Psoas muscle (tissue), 8 donors: ENCODE data around the gene ATP8A1. TPM values are rescaled to one million over a fixed set of nuclear protein-coding genes. Genes with fewer than 3 reads are reported as not detected.

Experiments used
- ATAC-seq, 4 donors: fragments of 200-7000 bp; cut with Tn5 transposase; one replicate each; pipeline ENCODE4 v1.9.1; 2020; ENCODE audit warnings: moderate library complexity in 3 of 4, mild to moderate bottlenecking in 2 of 4
- DNase-seq, 2 donors: peaks; one replicate each; pipeline ENCODE4 v3.0.0-alpha.2; 2020
- H3K27ac ChIP-seq: fragments of 200-600 bp; one replicate; pipeline ENCODE4 v1.8.0; 2022
- H3K27me3 ChIP-seq, 3 donors: fragments of 200-600 bp in 1 of 3; one replicate each; pipeline versions ENCODE4 v1.6.1 to v1.8.0; 2013 to 2022; ENCODE audit warnings: low read length in 2 of 3, mild to moderate bottlenecking in 2 of 3, moderate library complexity in 1 of 3; ENCODE audit not compliant: insufficient read depth in 3 of 3
- H3K36me3 ChIP-seq, 2 donors: fragments of 200-600 bp in 1 of 2; one replicate each; pipeline versions ENCODE4 v1.6.1 to v1.8.0; 2013 to 2022; ENCODE audit warnings: low read depth in 1 of 2, mild to moderate bottlenecking in 1 of 2, moderate library complexity in 1 of 2; ENCODE audit not compliant: insufficient read depth in 1 of 2
- H3K4me1 ChIP-seq: fragments of 200-600 bp; one replicate; pipeline ENCODE4 v1.8.0; 2022
- H3K4me3 ChIP-seq: fragments of 200-600 bp; one replicate; pipeline ENCODE4 v1.8.0; 2022; ENCODE audit warnings: mild to moderate bottlenecking
- H3K9me3 ChIP-seq: fragments of 200-600 bp; one replicate; pipeline ENCODE4 v1.8.0; 2022
- CTCF ChIP-seq: fragments of 200-600 bp; IDR thresholded peaks from one replicate; pipeline ENCODE4 v1.8.0; 2022; ENCODE audit warnings: antibody characterized with exemption
- WGBS, 3 donors: extraction: QIAGEN DNeasy Blood & Tissue Kit; methylation state at CpG; one replicate each; pipeline versions ENCODE4 v1.1.6 to v1.1.7; 2013; 5-methylcytosine and 5-hydroxymethylcytosine counted together
- intact Hi-C, 2 donors: fragments of 100-400 bp; cut with DNase I; formaldehyde crosslinking; loops; one replicate each; pipeline versions ENCODE4 v1.11.0 to v1.14.2; 2022
- polyA plus RNA-seq, 3 donors: library from polyadenylated mRNA; stranded (reverse); fragments of 200-250 nt; gene quantifications; one replicate each; pipeline ENCODE4 v1.2.3, GENCODE V29; 2013
- total RNA-seq, 4 donors: library from RNA; stranded (reverse); fragmentation: NEBNext Ultra II Directional in 2 of 4; extraction: Animal tissue kit (Norgen Biotek cat#: 25700) in 2 of 4; gene quantifications; one replicate each; pipeline versions ENCODE4 v1.2.1 to v1.2.4, GENCODE V29; 2021 to 2023
- donor health status: healthy with polysubstance abuse.
- donor health status: DM: no; HTN: no; CAD: no; lungs with moderate emphysema.
- donor health status: Bipolar disorder and iron deficiency.
- donor health status: healthy.
- donor health status: DM: yes; HTN: yes; CAD: no.
- donor health status: DM: no; HTN: no; CAD: no.
- donor health status: DM: no; HTN: no; CAD: no.
- donor health status: DM: yes; HTN: yes; CAD: no.

Gene ATP8A1
- total and polyA plus RNA-seq, 7 donors, result 2.2 to 26.5 (median 14.7) TPM

- DNase-seq, result no peak
These were observed 137.0 kb downstream of the ATP8A1 start for GRCh38 chr4:42519803-42520417.

GRCh38 chr4:42515156-42515884 lies 141.6 kb downstream of the ATP8A1 start:
- Histone ChIP-seq H3K9me3 (no peaks in the 10 kb centered on the region), H3K27ac (no peak overlapping the region), H3K27me3 (no peaks in the 10 kb centered on the region), H3K4me1 (peaks cover 12% of the 10 kb centered on the region), H3K36me3 (peaks cover 0 to 1% of the 10 kb centered on the region in 2 donors), H3K4me3 (no peak overlapping the region)
- peak in 2 of 4 donors; percentile 28 to 30 for ATAC-seq
- 46 to 59% (median 48%) methylated on average over 5 of the region's 5 CpGs for whole genome bisulfite sequencing, 3 donors
- TF ChIP-seq CTCF, result no peak
- no peak for DNase-seq
- intact Hi-C loops, result loop anchor here in 1 of 2 donors (5.0 kb wide), 2 partner anchors 143 to 233 kb away; no protein-coding TSS in a partner anchor

More at GRCh38 chr4:42519803-42520417, 137.0 kb downstream of the ATP8A1 start:
- H3K4me1 ChIP-seq, result peaks cover 11% of the 10 kb centered on the region
- no peaks in the 10 kb centered on the region for H3K27me3 ChIP-seq
- TF ChIP-seq CTCF, result peak; percentile 77
- ATAC-seq, result peak in 3 of 4 donors; percentile 52 to 77 (median 63)
- intact Hi-C loops, result loop anchor here (2.0 to 10.0 kb wide), 4 partner anchors 148 to 835 kb away; no protein-coding TSS in a partner anchor
- no peak overlapping the region for H3K27ac ChIP-seq
- H3K4me3 ChIP-seq, result no peak overlapping the region
- peaks cover 0 to 41% of the 10 kb centered on the region in 2 donors for H3K36me3 ChIP-seq
- 21 to 23% (median 23%) methylated on average over 3 of the region's 3 CpGs for WGBS, 3 donors
- no peaks in the 10 kb centered on the region for H3K9me3 ChIP-seq

- TF ChIP-seq CTCF, result no peak
- H3K36me3 ChIP-seq, result no peaks in the 10 kb centered on the region
- intact Hi-C loops, result no loop called here
- no peak for ATAC-seq
- no peaks in the 10 kb centered on the region for H3K27me3 ChIP-seq
- 71 to 77% (median 77%) methylated on average over 5 of the region's 5 CpGs for WGBS, 3 donors
- DNase-seq, result no peak
- H3K4me1 ChIP-seq, result peaks cover 12% of the 10 kb centered on the region
- H3K4me3 ChIP-seq, result no peak overlapping the region
- no peak overlapping the region for H3K27ac ChIP-seq
- H3K9me3 ChIP-seq, result no peaks in the 10 kb centered on the region
These were observed 143.0 kb downstream of the ATP8A1 start for GRCh38 chr4:42513748-42514492.

- Histone ChIP-seq H3K27me3 (no peaks in the 10 kb centered on the region), H3K4me3 (no peak overlapping the region), H3K4me1 (peaks cover 12% of the 10 kb centered on the region), H3K36me3 (no peaks in the 10 kb centered on the region), H3K27ac (no peak overlapping the region), H3K9me3 (no peaks in the 10 kb centered on the region)
- ATAC-seq (no peak), DNase-seq (no peak)
- intact Hi-C loops, result no loop called here
- no peak for TF ChIP-seq CTCF
- WGBS, 3 donors, result 86 to 90% (median 88%) methylated on average over 3 of the region's 3 CpGs
These were observed 144.7 kb downstream of the ATP8A1 start for GRCh38 chr4:42512226-42512625.
